GM20000 (cell line): ENCODE measurements around the gene SPRED2.

Source experiments
- DNase-seq: peaks from one replicate; pipeline ENCODE4 v3.0.0; 2012; ENCODE audit warnings: low spot score
- CTCF ChIP-seq: IDR thresholded peaks from 2 replicates; pipeline ENCODE4 v1.5.1; 2012; ENCODE audit warnings: mild to moderate bottlenecking, control low read depth; ENCODE audit errors: extremely low read depth, missing control alignments

The SPRED2 gene

GRCh38 chr2:65473045-65473444 lies 40.6 kb upstream of the SPRED2 start:
- DNase-seq, result no peak

GRCh38 chr2:65471409-65471808 lies 39.0 kb upstream of the SPRED2 start:
- DNase-seq, result no peak
- no peak for TF ChIP-seq CTCF

More at GRCh38 chr2:65473045-65473444, 40.6 kb upstream of the SPRED2 start:
- TF ChIP-seq CTCF, result no peak

- no peak for DNase-seq
- TF ChIP-seq CTCF, result no peak
Measured at GRCh38 chr2:65466551-65466950, 34.2 kb upstream of the SPRED2 start.

- no peak for TF ChIP-seq CTCF
- no peak for DNase-seq
Measured at GRCh38 chr2:65465857-65466256, 33.5 kb upstream of the SPRED2 start.

GRCh38 chr2:65465124-65465523 lies 32.7 kb upstream of the SPRED2 start:
- TF ChIP-seq CTCF, result no peak
- DNase-seq, result no peak

GRCh38 chr2:65464604-65465003 lies 32.2 kb upstream of the SPRED2 start:
- TF ChIP-seq CTCF, result no peak
- no peak for DNase-seq

GRCh38 chr2:65458999-65459398 lies 26.6 kb upstream of the SPRED2 start:
- DNase-seq, result no peak
- TF ChIP-seq CTCF, result no peak
